ENCODE measurements around the gene NHSL2. TPM values are rescaled to one million over a fixed set of nuclear protein-coding genes. Genes with fewer than 3 reads are reported as not detected.
A peak's percentile ranks its signal among the peaks of the same experiment; 100 is the strongest.

NHSL2 gene
- total RNA-seq, 2 donors from 2014 or later = 6.9 to 11.2 TPM

- no peaks in the 10 kb centered on the region for H3K27me3 ChIP-seq (ENCODE audit: control insufficient read depth, insufficient read depth, low read length, poor library complexity, severe bottlenecking)
- no peak overlapping the region for H3K4me3 Mint-ChIP-seq
- no peak overlapping the region for H3K9ac ChIP-seq (ENCODE audit: extremely low read depth, low read length, poor library complexity, severe bottlenecking)
- H3K27ac Mint-ChIP-seq = no peak overlapping the region
- no peak overlapping the region for H3K27ac ChIP-seq (ENCODE audit: low read depth, low read length)
- no peak overlapping the region for H3K4me3 ChIP-seq (ENCODE audit: low read length)
- H3K9me3 Mint-ChIP-seq = peaks cover 66% of the 10 kb centered on the region
- no peaks in the 10 kb centered on the region for H3K36me3 ChIP-seq (ENCODE audit: control insufficient read depth, insufficient read depth, low read length)
- peaks cover 2% of the 10 kb centered on the region for H3K27me3 Mint-ChIP-seq (ENCODE audit: insufficient read depth)
- no peaks in the 10 kb centered on the region for H3K4me1 ChIP-seq (ENCODE audit: control insufficient read depth, insufficient read depth, low read length)
- no peaks in the 10 kb centered on the region for H3K36me3 Mint-ChIP-seq (ENCODE audit: low read depth)
- 85% methylated on average over 5 of the region's 5 CpGs; no CpG with 5 or more reads in 1 of the 2 experiments for WGBS, 2 experiments (ENCODE audit: insufficient coverage in 1 of 2, insufficient read length in 1 of 2)
- no peaks in the 10 kb centered on the region for H3K9me3 ChIP-seq (ENCODE audit: control insufficient read depth, low read length)
- DNase-seq = no peak
- H3K4me1 Mint-ChIP-seq = no peaks in the 10 kb centered on the region
- no peak for TF ChIP-seq CTCF (conservative IDR thresholded peaks at IDR 0.05)
Observed at GRCh38 chrX:71906144-71906543, 4.5 kb upstream of the NHSL2 start.

DNA sequence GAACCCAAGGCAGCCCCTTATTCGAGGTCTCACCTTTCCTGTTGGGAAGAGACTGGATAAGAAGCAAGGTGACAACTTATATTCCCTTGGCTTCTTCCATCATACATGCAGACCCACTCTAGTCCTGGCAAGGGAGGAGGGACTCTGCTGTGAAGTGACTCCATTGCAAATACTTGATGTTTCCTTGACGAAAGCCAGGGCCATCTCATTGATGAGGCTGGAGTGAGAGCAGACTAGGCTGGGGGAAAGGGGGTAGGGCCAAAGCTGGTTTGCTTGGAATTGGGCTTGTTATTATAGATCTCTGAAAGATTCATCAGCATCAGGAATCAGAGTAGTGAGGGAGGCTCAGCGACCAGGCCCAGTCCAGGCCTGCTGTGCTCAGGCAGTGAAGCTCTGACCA, 2.3 kb upstream of the NHSL2 start:
- no peak overlapping the region for H3K27ac ChIP-seq (ENCODE audit: low read depth, low read length)
- H3K4me1 ChIP-seq (ENCODE audit: control insufficient read depth, insufficient read depth, low read length) = no peaks in the 10 kb centered on the region
- Mint-ChIP-seq H3K4me3 (no peak overlapping the region), H3K27me3 (ENCODE audit: insufficient read depth) (no peaks in the 10 kb centered on the region), H3K4me1 (no peaks in the 10 kb centered on the region), H3K9me3 (peaks cover 59% of the 10 kb centered on the region), H3K27ac (no peak overlapping the region), H3K36me3 (ENCODE audit: low read depth) (no peaks in the 10 kb centered on the region)
- H3K4me3 ChIP-seq (ENCODE audit: low read length) = no peak overlapping the region
- H3K36me3 ChIP-seq (ENCODE audit: control insufficient read depth, insufficient read depth, low read length) = no peaks in the 10 kb centered on the region
- 98 to 100% methylated on average over 1 to 3 of the region's 3 CpGs for WGBS, 2 experiments (ENCODE audit: insufficient coverage in 1 of 2, insufficient read length in 1 of 2)
- no peak overlapping the region for H3K9ac ChIP-seq (ENCODE audit: extremely low read depth, low read length, poor library complexity, severe bottlenecking)
- no peak for DNase-seq
- no peaks in the 10 kb centered on the region for H3K9me3 ChIP-seq (ENCODE audit: control insufficient read depth, low read length)
- H3K27me3 ChIP-seq (ENCODE audit: control insufficient read depth, insufficient read depth, low read length, poor library complexity, severe bottlenecking) = no peaks in the 10 kb centered on the region
- no peak for TF ChIP-seq CTCF (conservative IDR thresholded peaks at IDR 0.05)

DNA sequence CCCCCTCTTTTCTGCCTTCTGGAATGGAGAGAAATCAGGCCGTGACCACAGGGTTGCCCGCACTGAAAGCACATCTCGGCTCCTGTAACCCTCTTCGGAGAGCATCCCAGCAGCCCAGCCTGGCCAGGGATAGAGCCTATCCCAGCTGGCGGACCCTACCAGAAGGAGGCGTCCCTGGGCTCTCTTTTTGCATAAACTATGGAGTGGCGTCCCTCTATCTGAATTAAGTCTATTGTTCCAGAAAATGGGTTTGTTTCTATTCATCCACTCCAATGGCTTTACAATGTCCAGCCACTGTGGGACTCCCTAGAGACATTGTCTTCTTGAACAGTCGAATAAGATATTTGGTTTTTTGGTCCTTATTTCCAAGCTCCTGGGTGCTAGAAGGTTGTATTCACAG, 689 bp upstream of the NHSL2 start:
- Mint-ChIP-seq H3K4me3 (peak overlapping the region; percentile 67), H3K27me3 (ENCODE audit: insufficient read depth) (no peaks in the 10 kb centered on the region), H3K36me3 (ENCODE audit: low read depth) (no peaks in the 10 kb centered on the region), H3K9me3 (peaks cover 60% of the 10 kb centered on the region), H3K4me1 (no peaks in the 10 kb centered on the region), H3K27ac (no peak overlapping the region)
- H3K9me3 ChIP-seq (ENCODE audit: control insufficient read depth, low read length) = no peaks in the 10 kb centered on the region
- no peak overlapping the region for H3K27ac ChIP-seq (ENCODE audit: low read depth, low read length)
- peak; percentile 85 for DNase-seq
- no peaks in the 10 kb centered on the region for H3K27me3 ChIP-seq (ENCODE audit: control insufficient read depth, insufficient read depth, low read length, poor library complexity, severe bottlenecking)
- H3K9ac ChIP-seq (ENCODE audit: extremely low read depth, low read length, poor library complexity, severe bottlenecking) = peak overlapping the region; percentile 25
- peak; percentile 71 for TF ChIP-seq CTCF (conservative IDR thresholded peaks at IDR 0.05)
- no peaks in the 10 kb centered on the region for H3K4me1 ChIP-seq (ENCODE audit: control insufficient read depth, insufficient read depth, low read length)
- 0 to 18% methylated on average over 1 to 7 of the region's 8 CpGs for WGBS, 2 experiments (ENCODE audit: insufficient coverage in 1 of 2, insufficient read length in 1 of 2)
- H3K36me3 ChIP-seq (ENCODE audit: control insufficient read depth, insufficient read depth, low read length) = no peaks in the 10 kb centered on the region
- peak overlapping the region; percentile 79 for H3K4me3 ChIP-seq (ENCODE audit: low read length)

Measured in endodermal cell (in vitro differentiated cells).